CD14-positive monocyte (primary cell): ENCODE measurements around the gene DOHH. TPM values are rescaled to one million over a fixed set of nuclear protein-coding genes. Genes with fewer than 3 reads are reported as not detected.

ENCODE experiments used
- DNase-seq, 3 donors: peaks; one replicate each; pipeline ENCODE4 v3.0.0-alpha.2; 2011 to 2022
- H2AFZ ChIP-seq: 2 replicates; pipeline ENCODE4 v1.6.0; 2012; ENCODE audit warnings: mild to moderate bottlenecking, low read depth, low read length, inconsistent platforms; ENCODE audit not compliant: insufficient read depth, poor library complexity, severe bottlenecking
- H3K27ac ChIP-seq, 2 donors: 1 replicate in 1 of 2; 2 replicates in 1 of 2; pipeline ENCODE4 v1.5.1; 2012 to 2013; ENCODE audit warnings: low read length in 2 of 2, control low read depth in 1 of 2, inconsistent platforms in 1 of 2, low read depth in 1 of 2, mild to moderate bottlenecking in 1 of 2
- H3K27me3 ChIP-seq, 2 donors: one replicate each; pipeline versions ENCODE4 v1.6.0 to v1.6.1; 2011 to 2013; ENCODE audit warnings: low read length in 2 of 2; ENCODE audit not compliant: control insufficient read depth in 2 of 2, insufficient read depth in 2 of 2
- H3K36me3 ChIP-seq, 2 donors: replicated peaks in 1 of 2; 1 replicate in 1 of 2; 2 replicates in 1 of 2; pipeline versions ENCODE4 v1.5.1 to v1.6.1; 2012 to 2013; ENCODE audit warnings: low read length in 2 of 2, control low read depth in 1 of 2, inconsistent platforms in 1 of 2, mild to moderate bottlenecking in 1 of 2; ENCODE audit not compliant: insufficient read depth in 2 of 2, control insufficient read depth in 1 of 2
- H3K4me1 ChIP-seq, 2 donors: 1 replicate in 1 of 2; 2 replicates in 1 of 2; pipeline versions ENCODE4 v1.5.1 to v1.6.1; 2012 to 2013; ENCODE audit warnings: low read length in 2 of 2, control low read depth in 1 of 2, inconsistent platforms in 1 of 2, mild to moderate bottlenecking in 1 of 2, moderate library complexity in 1 of 2; ENCODE audit not compliant: insufficient read depth in 2 of 2, control insufficient read depth in 1 of 2
- H3K4me2 ChIP-seq: replicated peaks from 2 replicates; pipeline ENCODE3; 2012; ENCODE audit warnings: low read length, moderate library complexity, mild to moderate bottlenecking; ENCODE audit not compliant: poor library complexity, severe bottlenecking; ENCODE audit errors: extremely low read depth
- H3K4me3 ChIP-seq, 3 experiments: fragments of 200-600 bp in 1 of 3; sonication (generic) in 1 of 3; replicated peaks in 1 of 3; 1 replicate in 2 of 3; 2 replicates in 1 of 3; pipeline ENCODE4 v1.5.1; 2011 to 2013; ENCODE audit warnings: low read length in 3 of 3, mild to moderate bottlenecking in 3 of 3, control low read depth in 2 of 3, low read depth in 2 of 3, inconsistent platforms in 1 of 3, moderate library complexity in 1 of 3
- H3K79me2 ChIP-seq: 2 replicates; pipeline ENCODE4 v1.6.0; 2012; ENCODE audit warnings: mild to moderate bottlenecking, control low read depth, inconsistent platforms, low read length, moderate library complexity; ENCODE audit not compliant: insufficient read depth
- H3K9ac ChIP-seq: 2 replicates; pipeline ENCODE4 v1.6.0; 2017; ENCODE audit warnings: low read length, mild to moderate bottlenecking; ENCODE audit not compliant: insufficient read depth, poor library complexity, severe bottlenecking
- H3K9me3 ChIP-seq, 2 donors: replicated peaks in 1 of 2; 1 replicate in 1 of 2; 2 replicates in 1 of 2; pipeline versions ENCODE4 v1.5.1 to v1.6.1; 2012 to 2013; ENCODE audit warnings: low read length in 2 of 2, control low read depth in 1 of 2; ENCODE audit not compliant: control insufficient read depth in 1 of 2, insufficient read depth in 1 of 2
- H4K20me1 ChIP-seq: 2 replicates; pipeline ENCODE4 v1.6.0; 2012; ENCODE audit warnings: mild to moderate bottlenecking, low read length, control low read depth, moderate library complexity; ENCODE audit not compliant: insufficient read depth
- H3K27ac Mint-ChIP-seq, 7 donors: one replicate each; pipeline ENCODE4 v1.8.0; 2020; ENCODE audit warnings: mild to moderate bottlenecking in 7 of 7, mixed read lengths in 7 of 7, moderate library complexity in 6 of 7, inconsistent platforms in 2 of 7
- H3K27me3 Mint-ChIP-seq, 3 donors: one replicate each; pipeline ENCODE4 v1.8.0; 2021 to 2022; ENCODE audit warnings: low read depth in 3 of 3, mild to moderate bottlenecking in 3 of 3, mixed read lengths in 3 of 3, moderate library complexity in 3 of 3, inconsistent platforms in 1 of 3
- H3K36me3 Mint-ChIP-seq, 2 donors: one replicate each; pipeline ENCODE4 v1.8.0; 2020; ENCODE audit warnings: mixed read lengths in 2 of 2, inconsistent platforms in 1 of 2, mild to moderate bottlenecking in 1 of 2
- H3K4me1 Mint-ChIP-seq: one replicate; pipeline ENCODE4 v1.8.0; 2020; ENCODE audit warnings: mild to moderate bottlenecking, mixed read lengths
- H3K4me3 Mint-ChIP-seq, 2 donors: one replicate each; pipeline ENCODE4 v1.8.0; 2020; ENCODE audit warnings: mild to moderate bottlenecking in 2 of 2, mixed read lengths in 2 of 2, moderate library complexity in 1 of 2
- H3K9me3 Mint-ChIP-seq, 7 donors: one replicate each; pipeline ENCODE4 v1.8.0; 2020 to 2022; ENCODE audit warnings: mixed read lengths in 7 of 7, mild to moderate bottlenecking in 6 of 7, moderate library complexity in 6 of 7, inconsistent platforms in 2 of 7
- WGBS: methylation state at CpG from one replicate; pipeline ENCODE4 v1.1.5; 2013; ENCODE audit warnings: missing lambda C conversion rate; ENCODE audit not compliant: insufficient coverage; 5-methylcytosine and 5-hydroxymethylcytosine counted together
- intact Hi-C, 2 donors: fragments of 100-400 bp; cut with micrococcal nuclease; formaldehyde crosslinking; loops; one replicate each; pipeline versions ENCODE4 v1.15.0 to v1.15.1; 2023
- polyA plus RNA-seq, 3 donors: library from polyadenylated mRNA; depleted of rRNA in 1 of 3; unstranded in 2 of 3; stranded (reverse) in 1 of 3; fragments of 300-500 nt in 2 of 3; fragments of >200 nt in 1 of 3; fragmentation: Illumina TruSeq in 2 of 3; gene quantifications; 1 replicate in 2 of 3; 2 replicates in 1 of 3; pipeline ENCODE4 v1.2.3, GENCODE V29; 2012 to 2021
- TF ChIP-seq, protein P1 (sequence below): fragments of 200-600 bp; IDR thresholded peaks from one replicate; pipeline ENCODE4 v1.8.0; 2022; ENCODE audit warnings: antibody characterized with exemption, mild to moderate bottlenecking

DOHH gene
- polyA plus RNA-seq, 3 donors = 3.7 to 4.2 (median 4.1) TPM

- Histone ChIP-seq H3K79me2 (no peaks in the 10 kb centered on the region), H3K4me2 (no peak overlapping the region), H3K4me3 (no peak overlapping the region), H3K4me1 (peaks cover 9 to 18% of the 10 kb centered on the region in 2 donors), H3K27ac (no peak overlapping the region), H3K9ac (no peak overlapping the region), H3K36me3 (no peaks in the 10 kb centered on the region), H3K27me3 (no peaks in the 10 kb centered on the region), H3K9me3 (no peaks in the 10 kb centered on the region), H4K20me1 (no peaks in the 10 kb centered on the region), H2AFZ (no peak overlapping the region)
- H3K9me3 Mint-ChIP-seq = peaks cover 0 to 6% (median 0%) of the 10 kb centered on the region in 7 donors
- no peak overlapping the region for H3K4me3 Mint-ChIP-seq
- TF ChIP-seq, protein P1, sequence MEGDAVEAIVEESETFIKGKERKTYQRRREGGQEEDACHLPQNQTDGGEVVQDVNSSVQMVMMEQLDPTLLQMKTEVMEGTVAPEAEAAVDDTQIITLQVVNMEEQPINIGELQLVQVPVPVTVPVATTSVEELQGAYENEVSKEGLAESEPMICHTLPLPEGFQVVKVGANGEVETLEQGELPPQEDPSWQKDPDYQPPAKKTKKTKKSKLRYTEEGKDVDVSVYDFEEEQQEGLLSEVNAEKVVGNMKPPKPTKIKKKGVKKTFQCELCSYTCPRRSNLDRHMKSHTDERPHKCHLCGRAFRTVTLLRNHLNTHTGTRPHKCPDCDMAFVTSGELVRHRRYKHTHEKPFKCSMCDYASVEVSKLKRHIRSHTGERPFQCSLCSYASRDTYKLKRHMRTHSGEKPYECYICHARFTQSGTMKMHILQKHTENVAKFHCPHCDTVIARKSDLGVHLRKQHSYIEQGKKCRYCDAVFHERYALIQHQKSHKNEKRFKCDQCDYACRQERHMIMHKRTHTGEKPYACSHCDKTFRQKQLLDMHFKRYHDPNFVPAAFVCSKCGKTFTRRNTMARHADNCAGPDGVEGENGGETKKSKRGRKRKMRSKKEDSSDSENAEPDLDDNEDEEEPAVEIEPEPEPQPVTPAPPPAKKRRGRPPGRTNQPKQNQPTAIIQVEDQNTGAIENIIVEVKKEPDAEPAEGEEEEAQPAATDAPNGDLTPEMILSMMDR = no peak
- peaks cover 17% of the 10 kb centered on the region for H3K4me1 Mint-ChIP-seq
- no peaks in the 10 kb centered on the region for H3K36me3 Mint-ChIP-seq
- H3K27me3 Mint-ChIP-seq = peaks cover 2 to 15% (median 13%) of the 10 kb centered on the region in 3 donors
- H3K27ac Mint-ChIP-seq = no peak overlapping the region
- DNase-seq = no peak
- intact Hi-C loops = no loop called here
Measured at GRCh38 chr19:3477506-3477905, 23.0 kb downstream of the DOHH start.

DNA sequence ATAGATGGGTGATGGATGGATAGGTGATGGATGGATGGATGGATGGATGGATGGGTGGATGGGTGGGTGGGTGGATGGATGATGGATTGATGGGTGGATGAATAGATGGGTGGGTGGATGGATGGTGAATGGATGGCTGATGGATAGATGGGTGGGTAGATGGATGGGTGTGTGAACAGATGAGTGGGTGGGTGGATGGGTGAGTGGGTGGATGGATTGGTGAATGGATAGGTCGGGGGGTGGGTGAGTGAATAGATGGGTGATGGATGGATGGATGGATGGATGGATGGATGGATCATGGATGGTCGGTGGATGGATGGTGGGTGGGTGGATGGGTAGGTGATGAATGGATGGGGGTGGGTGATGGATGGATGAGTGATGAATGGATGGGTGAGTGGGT lies 23.6 kb downstream of the DOHH start:
- no peaks in the 10 kb centered on the region for H3K27me3 ChIP-seq
- H3K4me3 Mint-ChIP-seq = no peak overlapping the region

More for the DNA sequence above, 23.6 kb downstream of the DOHH start:
- Histone ChIP-seq H3K79me2 (no peaks in the 10 kb centered on the region), H3K36me3 (no peaks in the 10 kb centered on the region), H2AFZ (no peak overlapping the region), H3K4me2 (no peak overlapping the region), H3K9me3 (no peaks in the 10 kb centered on the region), H4K20me1 (no peaks in the 10 kb centered on the region), H3K4me1 (peaks cover 9 to 18% of the 10 kb centered on the region in 2 donors), H3K9ac (no peak overlapping the region), H3K4me3 (no peak overlapping the region), H3K27ac (no peak overlapping the region)
- Mint-ChIP-seq H3K27me3 (peaks cover 0 to 12% (median 12%) of the 10 kb centered on the region in 3 donors), H3K36me3 (no peaks in the 10 kb centered on the region), H3K4me1 (peaks cover 17% of the 10 kb centered on the region), H3K9me3 (peaks cover 0 to 6% (median 0%) of the 10 kb centered on the region in 7 donors), H3K27ac (peak overlapping the region in 1 of 7 donors; percentile 3)
- no peak for DNase-seq
- 100% methylated on average over 2 of the region's 2 CpGs for WGBS
- TF ChIP-seq, protein P1 = no peak
- intact Hi-C loops = no loop called here
